ENCODE results near the gene ACAP3.

The ACAP3 gene

GRCh38 chr1:1298861-1299685 lies 8.7 kb downstream of the ACAP3 start:
- no peak for DNase-seq

GRCh38 chr1:1297802-1298424 lies 9.8 kb downstream of the ACAP3 start:
- no peak for DNase-seq

DNA sequence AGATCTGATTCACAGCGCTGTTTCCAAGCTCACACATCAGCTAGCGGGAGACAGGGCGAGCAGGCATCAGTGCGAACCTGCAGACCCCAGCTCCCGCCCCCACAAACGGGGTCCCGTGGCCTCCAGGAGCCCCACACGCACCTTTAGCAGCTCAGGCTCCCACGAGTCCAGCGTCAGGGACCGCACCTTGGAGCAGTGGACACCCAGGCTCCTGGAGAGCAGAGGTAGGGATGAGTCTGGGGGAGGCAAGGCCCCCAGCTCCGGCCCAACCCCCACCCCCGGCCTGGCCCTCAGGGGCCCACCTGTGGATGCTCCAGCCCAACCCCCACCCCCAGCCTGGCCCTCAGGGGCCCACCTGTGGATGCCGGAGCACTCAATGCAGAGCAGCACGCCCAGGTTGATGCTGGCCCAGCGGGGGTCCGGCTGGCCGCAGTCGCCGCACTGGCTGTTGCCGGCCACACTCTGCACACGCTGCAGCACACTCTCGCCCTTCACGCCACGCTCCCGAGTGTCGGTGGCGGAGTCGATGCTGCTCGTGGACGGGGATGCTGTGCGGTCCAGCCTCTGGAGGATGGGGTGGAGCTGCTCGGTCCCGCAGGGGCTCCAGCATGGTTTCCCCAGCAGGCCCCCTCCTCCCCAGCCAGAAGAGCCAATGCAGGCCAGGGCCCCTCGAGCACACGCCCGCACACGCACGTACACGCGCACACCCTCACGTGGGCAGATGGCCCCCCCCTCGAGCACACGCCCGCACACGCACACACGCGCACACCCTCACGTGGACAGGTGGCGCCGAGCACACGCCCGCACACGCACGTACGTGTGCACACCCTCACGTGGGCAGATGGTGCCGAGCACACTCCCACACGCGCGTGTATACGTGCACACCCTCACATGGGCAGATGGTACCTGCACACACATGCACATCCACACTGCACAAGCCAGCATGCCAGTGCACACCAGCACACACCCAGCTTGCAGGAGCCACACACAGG lies 11.4 kb downstream of the ACAP3 start:
- DNase-seq: no peak

DNA sequence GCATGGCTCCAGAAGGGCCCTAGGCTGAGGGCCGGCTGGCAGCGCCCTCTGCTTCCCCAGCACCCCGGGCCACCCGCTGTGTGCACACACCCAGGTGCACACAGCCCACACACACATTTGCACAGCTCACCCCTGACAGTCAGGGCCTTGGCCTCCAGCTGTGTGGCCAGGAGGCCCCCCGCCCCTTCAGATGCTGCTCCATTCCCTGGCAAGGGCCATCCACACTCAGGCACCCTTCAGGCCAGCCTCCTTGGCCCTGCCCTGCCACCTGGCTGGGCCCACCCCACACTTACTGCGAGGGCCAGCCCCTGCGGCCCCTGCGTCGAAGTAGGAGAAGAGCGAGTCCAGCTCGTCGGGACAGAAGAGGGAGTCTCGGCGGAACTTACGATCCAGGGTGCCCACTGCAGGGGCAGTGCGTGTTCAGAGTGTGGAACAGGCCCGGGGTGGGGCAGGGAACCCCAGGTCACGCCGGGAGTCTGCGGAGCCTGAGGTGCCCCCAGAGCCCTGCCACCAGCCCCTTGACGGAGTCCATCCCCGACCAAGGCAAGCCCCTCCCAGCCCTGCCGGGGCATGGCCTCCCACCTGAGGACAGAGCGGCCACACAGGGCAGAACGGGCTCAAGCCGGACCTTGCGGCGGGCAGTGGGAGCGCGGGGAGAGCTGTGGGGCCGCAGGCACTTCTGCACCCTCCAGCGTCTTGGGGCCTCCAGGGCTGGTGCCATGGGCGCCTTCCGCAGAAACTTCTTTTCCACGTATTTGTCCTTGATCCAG lies 12.4 kb downstream of the ACAP3 start:
- no peak for DNase-seq

GRCh38 chr1:1294250-1294890 lies 13.4 kb downstream of the ACAP3 start:
- DNase-seq: no peak

DNA sequence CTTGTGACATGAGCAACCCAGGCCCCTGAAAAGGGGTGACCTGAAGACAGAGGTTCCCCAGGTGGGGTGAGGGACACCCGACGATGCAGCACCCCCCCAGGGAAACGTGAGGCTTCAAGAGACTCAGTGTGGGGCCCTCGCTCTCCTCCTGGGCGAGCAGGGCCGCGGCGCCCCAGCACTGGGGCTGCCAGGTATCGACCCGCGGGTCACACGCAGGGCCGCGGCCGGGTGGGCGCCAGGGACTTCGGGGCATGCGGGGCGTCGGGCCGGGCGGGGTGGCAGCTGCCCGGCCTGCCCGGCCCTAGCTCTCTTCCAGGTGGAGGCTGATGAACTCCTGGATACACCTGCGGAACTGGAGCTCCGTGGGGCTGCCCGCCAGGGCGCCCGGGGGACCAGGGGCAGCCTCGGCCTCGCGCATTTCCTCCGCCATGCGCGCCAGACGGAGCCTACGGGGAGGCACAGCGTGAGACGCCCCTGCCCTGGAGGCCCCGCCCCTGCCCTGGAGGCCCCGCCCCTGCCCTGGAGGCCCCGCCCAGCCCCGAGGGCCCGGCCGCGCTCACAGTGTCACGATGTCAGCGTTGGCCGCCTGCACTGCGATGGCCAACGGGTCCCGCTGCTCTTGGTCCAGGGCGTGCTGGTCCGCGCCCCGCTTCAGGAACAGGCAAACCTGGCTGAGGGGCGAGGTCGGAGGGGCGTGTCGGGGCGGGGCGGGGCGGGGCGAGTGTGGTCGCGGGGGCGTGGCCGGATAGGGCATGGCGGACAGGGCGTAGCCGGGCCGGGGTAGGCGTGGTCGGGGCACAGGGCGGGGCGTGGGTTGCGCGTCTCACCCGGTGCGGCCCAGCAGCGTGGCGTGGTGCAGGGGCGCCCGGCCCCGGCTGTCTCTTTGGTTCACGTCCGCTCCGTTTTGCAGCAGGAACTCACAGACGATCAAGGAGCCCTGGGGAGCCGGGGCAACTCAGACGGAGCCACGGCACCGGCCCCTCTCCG lies 14.2 kb downstream of the ACAP3 start:
- DNase-seq: no peak

DNA sequence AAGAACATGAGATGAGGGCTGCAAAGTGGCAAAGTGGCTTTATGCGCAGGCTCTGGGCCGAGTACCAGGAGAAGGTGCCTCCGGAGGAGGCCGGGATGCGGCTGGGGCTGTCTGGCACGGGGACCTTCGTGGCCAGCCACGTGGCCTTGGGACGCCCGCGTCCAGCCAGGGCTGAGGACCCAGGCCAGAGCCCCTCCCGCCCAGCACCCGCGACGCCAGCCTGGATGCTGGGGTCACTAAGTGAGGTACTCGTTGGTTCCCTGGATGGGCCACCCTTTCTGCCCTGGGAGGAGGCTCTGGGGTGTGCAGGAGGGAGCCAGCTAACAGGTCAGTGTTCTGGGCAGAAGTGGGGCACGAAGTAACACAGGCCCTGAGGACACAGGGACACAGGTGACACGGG lies 14.9 kb downstream of the ACAP3 start:
- DNase-seq: no peak

- no peak for DNase-seq
These were observed 15.3 kb downstream of the ACAP3 start for GRCh38 chr1:1292442-1292779.

- peak; percentile 28 for DNase-seq
These were observed 15.9 kb downstream of the ACAP3 start for GRCh38 chr1:1291548-1292441.

GRCh38 chr1:1291023-1291528 lies 16.7 kb downstream of the ACAP3 start:
- no peak for DNase-seq

DNA sequence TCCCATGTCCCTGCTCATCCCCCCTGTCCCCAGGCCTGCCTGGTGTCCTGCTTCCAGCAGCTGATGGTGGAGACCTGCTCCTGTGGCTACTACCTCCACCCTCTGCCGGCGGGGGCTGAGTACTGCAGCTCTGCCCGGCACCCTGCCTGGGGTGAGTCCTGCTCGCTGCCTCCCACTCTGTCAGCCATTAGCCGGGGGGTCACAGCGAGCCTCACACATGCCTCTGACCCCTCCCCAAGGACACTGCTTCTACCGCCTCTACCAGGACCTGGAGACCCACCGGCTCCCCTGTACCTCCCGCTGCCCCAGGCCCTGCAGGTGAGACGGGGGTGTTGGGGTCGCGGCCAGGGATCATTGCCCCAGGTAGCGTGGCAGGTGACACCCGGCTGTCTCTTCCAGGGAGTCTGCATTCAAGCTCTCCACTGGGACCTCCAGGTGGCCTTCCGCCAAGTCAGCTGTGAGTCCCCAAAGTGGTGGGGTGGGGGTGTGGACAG lies 17.4 kb downstream of the ACAP3 start:
- peak; percentile 36 for DNase-seq

- DNase-seq: no peak
These were observed 20.2 kb downstream of the ACAP3 start for GRCh38 chr1:1287288-1288110.

GRCh38 chr1:1286313-1287261 lies 21.1 kb downstream of the ACAP3 start:
- DNase-seq: no peak

- DNase-seq: no peak
These were observed 22.0 kb downstream of the ACAP3 start for GRCh38 chr1:1285611-1286311.

DNA sequence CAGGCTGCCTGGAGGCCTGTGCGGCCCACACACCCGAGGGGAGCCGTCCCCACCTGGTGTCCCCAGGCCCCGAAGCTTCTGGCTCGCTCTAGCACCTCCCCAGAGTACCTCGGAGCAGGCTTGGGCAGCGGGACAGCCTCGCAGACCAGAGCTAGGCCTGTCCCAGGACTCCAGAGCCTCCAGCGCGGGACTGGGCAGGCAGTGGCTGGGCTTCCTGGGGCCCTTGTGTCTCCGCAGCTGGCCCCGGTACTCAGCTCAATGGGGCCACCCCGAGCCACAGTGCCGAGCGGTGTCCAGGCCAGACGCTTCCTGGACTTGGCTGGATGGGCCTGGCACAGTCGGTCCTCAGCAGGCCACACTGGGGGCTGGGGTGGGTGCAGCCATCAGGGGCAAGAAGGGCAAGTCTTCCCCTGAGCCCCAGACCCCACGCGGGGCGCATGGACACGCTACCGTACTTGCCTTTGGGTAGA lies 22.6 kb downstream of the ACAP3 start:
- DNase-seq: no peak

All from MV-4-11 (cell line).